HL-60 (cell line): Measurements from ENCODE around the gene SVBP.

Experiments
- GABPA ChIP-seq: IDR thresholded peaks from 2 replicates; pipeline ENCODE4 v1.6.1; 2012; ENCODE audit warnings: low read depth
- POLR2AphosphoS5 ChIP-seq: IDR thresholded peaks from 2 replicates; pipeline ENCODE4 v1.6.1; 2012; ENCODE audit warnings: low read depth
- TF ChIP-seq, protein P1 (sequence below): IDR thresholded peaks from one replicate; pipeline ENCODE4 v1.5.1; 2011; ENCODE audit warnings: low read length, control low read depth, inconsistent platforms; ENCODE audit not compliant: insufficient read depth

DNA sequence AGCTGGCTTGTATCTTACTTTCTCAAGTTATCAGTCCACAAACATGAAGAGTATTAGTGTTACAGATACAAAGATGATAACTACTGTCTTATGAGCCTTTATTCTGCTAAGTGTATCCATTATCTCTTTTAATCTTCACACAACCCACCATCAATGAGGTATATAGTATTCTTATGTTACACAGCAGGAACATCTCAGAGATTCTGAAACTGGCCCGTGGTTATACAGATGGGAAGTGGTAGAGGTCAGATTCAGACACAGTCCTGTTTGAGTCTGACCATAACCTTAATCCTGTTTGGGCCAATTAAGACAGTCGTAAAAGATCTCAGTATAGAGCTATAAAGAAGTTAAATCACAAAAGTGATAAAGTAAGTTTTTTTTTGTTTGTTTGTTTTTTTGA is 37.5 kb downstream of the SVBP start:
- TF ChIP-seq GABPA (no peak), POLR2AphosphoS5 (no peak)
- TF ChIP-seq, protein P1, sequence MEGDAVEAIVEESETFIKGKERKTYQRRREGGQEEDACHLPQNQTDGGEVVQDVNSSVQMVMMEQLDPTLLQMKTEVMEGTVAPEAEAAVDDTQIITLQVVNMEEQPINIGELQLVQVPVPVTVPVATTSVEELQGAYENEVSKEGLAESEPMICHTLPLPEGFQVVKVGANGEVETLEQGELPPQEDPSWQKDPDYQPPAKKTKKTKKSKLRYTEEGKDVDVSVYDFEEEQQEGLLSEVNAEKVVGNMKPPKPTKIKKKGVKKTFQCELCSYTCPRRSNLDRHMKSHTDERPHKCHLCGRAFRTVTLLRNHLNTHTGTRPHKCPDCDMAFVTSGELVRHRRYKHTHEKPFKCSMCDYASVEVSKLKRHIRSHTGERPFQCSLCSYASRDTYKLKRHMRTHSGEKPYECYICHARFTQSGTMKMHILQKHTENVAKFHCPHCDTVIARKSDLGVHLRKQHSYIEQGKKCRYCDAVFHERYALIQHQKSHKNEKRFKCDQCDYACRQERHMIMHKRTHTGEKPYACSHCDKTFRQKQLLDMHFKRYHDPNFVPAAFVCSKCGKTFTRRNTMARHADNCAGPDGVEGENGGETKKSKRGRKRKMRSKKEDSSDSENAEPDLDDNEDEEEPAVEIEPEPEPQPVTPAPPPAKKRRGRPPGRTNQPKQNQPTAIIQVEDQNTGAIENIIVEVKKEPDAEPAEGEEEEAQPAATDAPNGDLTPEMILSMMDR: no peak
